T-helper 1 cell treated with Interleukin-12 subunit alpha and Interleukin-12 subunit beta and Interleukin-4 antibody, amounts not matched to agents 30 ng/mL and 1 ng/mL, for 36 hours (primary cell): ENCODE data around the gene NCSTN. TPM values are rescaled to one million over a fixed set of nuclear protein-coding genes. Genes with fewer than 3 reads are reported as not detected.

Source experiments
- intact Hi-C: fragments of 100-400 bp; cut with micrococcal nuclease; formaldehyde crosslinking; loops from one replicate; pipeline ENCODE4 v1.15.1; 2024
- total RNA-seq: library from RNA; stranded (reverse); gene quantifications from 2 replicates; pipeline ENCODE4 v1.2.3, GENCODE V29; 2022

The NCSTN gene
- total RNA-seq, 1 donor from 2014 or later, result 75.8 TPM

- intact Hi-C loops, result loop anchor here (10.0 kb wide), 1 partner anchor 698 kb away; the partner anchor contains the start of gene USF1
Observed at GRCh38 chr1:160346958-160347357, 3.8 kb downstream of the NCSTN start.

- intact Hi-C loops, result no loop called here
Observed at GRCh38 chr1:160351629-160352028, 8.4 kb downstream of the NCSTN start.

- intact Hi-C loops, result no loop called here
Observed at GRCh38 chr1:160352555-160352954, 9.4 kb downstream of the NCSTN start.

- intact Hi-C loops, result no loop called here
Observed at GRCh38 chr1:160353223-160353622, 10.0 kb downstream of the NCSTN start.

- intact Hi-C loops, result loop anchor here (1.0 kb wide), 2 partner anchors 22 to 253 kb away; no protein-coding TSS in a partner anchor
Observed at GRCh38 chr1:160354388-160354985, 11.3 kb downstream of the NCSTN start.

GRCh38 chr1:160357286-160358002 is 14.3 kb downstream of the NCSTN start:
- intact Hi-C loops, result no loop called here

- intact Hi-C loops, result no loop called here
Observed at GRCh38 chr1:160358073-160358472, 14.9 kb downstream of the NCSTN start.

- intact Hi-C loops, result no loop called here
Observed at GRCh38 chr1:160359559-160360226, 16.5 kb downstream of the NCSTN start.

GRCh38 chr1:160360227-160360695 is 17.1 kb downstream of the NCSTN start:
- intact Hi-C loops, result no loop called here

- intact Hi-C loops, result no loop called here
Observed at GRCh38 chr1:160361199-160361598, 18.0 kb downstream of the NCSTN start.

- intact Hi-C loops, result no loop called here
Observed at GRCh38 chr1:160361814-160362167, 18.6 kb downstream of the NCSTN start.

GRCh38 chr1:160362168-160362957 is 19.2 kb downstream of the NCSTN start:
- intact Hi-C loops, result no loop called here

- intact Hi-C loops, result no loop called here
Observed at GRCh38 chr1:160363010-160363409, 19.8 kb downstream of the NCSTN start.

GRCh38 chr1:160363951-160364735 is 21.0 kb downstream of the NCSTN start:
- intact Hi-C loops, result no loop called here

GRCh38 chr1:160365325-160365724 is 22.1 kb downstream of the NCSTN start:
- intact Hi-C loops, result no loop called here

GRCh38 chr1:160366731-160367515 is 23.7 kb downstream of the NCSTN start, which contains the start of gene NHLH1:
Gene NHLH1, plus strand, starts transcription at chr1:160367071. Its CDS starts 3,661 bp downstream, at chr1:160370732.
- intact Hi-C loops, result no loop called here

GRCh38 chr1:160367516-160367900 is 24.3 kb downstream of the NCSTN start:
- intact Hi-C loops, result no loop called here

- intact Hi-C loops, result no loop called here
Observed at GRCh38 chr1:160367934-160368923, 25.0 kb downstream of the NCSTN start.

GRCh38 chr1:160369087-160369486 is 25.9 kb downstream of the NCSTN start:
- intact Hi-C loops, result no loop called here
